ENCODE data around the gene UBXN7. TPM values are rescaled to one million over a fixed set of nuclear protein-coding genes. Genes with fewer than 3 reads are reported as not detected.

UBXN7 gene
- total and polyA plus RNA-seq, 2 of the 4 experiments (the other 2 are of a cell fraction), result 8.6 to 16.1 TPM

DNA sequence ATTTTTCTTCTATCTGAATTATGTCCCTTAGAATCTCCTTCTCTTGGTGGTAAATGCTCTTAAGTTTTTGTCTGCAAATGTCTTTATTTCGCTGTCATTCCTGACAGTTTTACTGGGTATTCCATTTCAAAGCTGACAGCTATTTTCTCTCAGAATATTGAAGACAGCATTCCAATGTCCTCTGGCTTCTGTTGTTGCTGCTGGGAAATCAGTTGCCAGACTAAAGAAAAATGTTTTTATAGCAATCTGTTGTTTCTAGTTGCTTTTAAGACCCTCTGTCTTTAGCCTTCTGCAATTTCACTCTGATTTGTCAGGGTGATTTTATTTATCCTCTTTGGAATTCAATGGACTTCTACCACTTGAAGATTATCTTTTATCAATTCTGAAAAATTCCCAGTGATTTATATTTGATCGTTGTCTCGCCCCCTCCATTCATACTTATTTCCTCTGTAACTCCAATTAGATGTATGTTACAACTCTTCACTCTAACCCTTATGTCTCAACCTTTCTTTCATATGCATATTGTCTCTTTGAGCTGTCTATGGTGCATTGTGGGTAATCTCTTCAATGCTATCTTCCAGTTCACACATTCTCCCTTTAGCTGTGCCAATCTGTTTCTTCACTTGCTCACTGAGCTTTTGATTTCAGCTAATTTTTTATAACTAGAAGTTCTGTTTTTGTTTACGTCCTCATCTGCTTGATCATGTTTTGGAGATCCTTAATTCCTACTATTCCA lies 23.5 kb downstream of the UBXN7 start:
- H3K14ac ChIP-seq (replicated peaks; ENCODE audit: low read depth, low read length), result no peak overlapping the region
- no peak overlapping the region for H2BK120ac ChIP-seq (ENCODE audit: low read depth, low read length)
- H2BK15ac ChIP-seq (ENCODE audit: low read depth, low read length), result no peak overlapping the region
- H3K36me3 ChIP-seq (ENCODE audit: control insufficient read depth, insufficient read depth, low read length), result peaks cover 5% of the 10 kb centered on the region
- H2BK20ac ChIP-seq (ENCODE audit: low read depth, low read length), result no peak overlapping the region
- no peak overlapping the region for H2AK9ac ChIP-seq (replicated peaks; ENCODE audit: low read depth, low read length, poor library complexity)
- TF ChIP-seq RCOR1 (IDR thresholded peaks at IDR 0.05; ENCODE audit: insufficient replicate concordance, low read length) (no peak), SMC3 (IDR thresholded peaks at IDR 0.05; ENCODE audit: low read depth, low read length) (no peak), RAD21 (IDR thresholded peaks at IDR 0.05; ENCODE audit: low read length) (no peak), CEBPB (IDR thresholded peaks at IDR 0.05; ENCODE audit: low read depth, low read length) (no peak), BHLHE40 (IDR thresholded peaks at IDR 0.05; ENCODE audit: low read depth, low read length) (no peak), POLR2A (IDR thresholded peaks at IDR 0.05; ENCODE audit: low read depth, low read length) (no peak), RFX5 (IDR thresholded peaks at IDR 0.05; ENCODE audit: low read depth, low read length) (no peak)
- BruUV-seq (replicated peaks), result no TSS peak
- DNase-seq (no peak), ATAC-seq (ENCODE audit: low read depth) (no peak)
- H3K9me1 ChIP-seq (ENCODE audit: insufficient read depth, low read length), result 0 out of 2 replicates have a peak, but pooled peaks cover 2% of the 10 kb centered on the region
- H3K4me3 ChIP-seq (ENCODE audit: insufficient read depth, low read depth, low read length), result no peak overlapping the region
- H2AK5ac ChIP-seq (ENCODE audit: low read depth, low read length), result no peak overlapping the region
- no peak overlapping the region for H3K4me2 ChIP-seq (ENCODE audit: low read depth, low read length)
- peaks cover 4% of the 10 kb centered on the region for H3K4me1 ChIP-seq (ENCODE audit: control insufficient read depth, insufficient read depth, low read length)
- H3K4ac ChIP-seq (ENCODE audit: low read depth, low read length), result no peak overlapping the region
- H4K5ac ChIP-seq (ENCODE audit: low read depth, low read length), result no peak overlapping the region
- POLR2A ChIA-PET (ENCODE audit: unreplicated experiment), result no interaction called here
- H3K9ac ChIP-seq (ENCODE audit: low read depth, low read length), result no peak overlapping the region
- in situ Hi-C loops (cut with MboI; ENCODE audit: low sequenced_read_pairs) (no loop called here), intact Hi-C loops (cut with micrococcal nuclease) (no loop called here), dilution Hi-C loops (cut with HindIII; ENCODE audit: low sequenced_read_pairs, unreplicated experiment) (no loop called here)
- no peak overlapping the region for H2AFZ ChIP-seq (replicated peaks; ENCODE audit: low read length, poor library complexity)
- no peak overlapping the region for H3K56ac ChIP-seq (ENCODE audit: extremely low read depth, insufficient read depth, low read length)
- H3K9me3 ChIP-seq (ENCODE audit: control insufficient read depth, insufficient read depth, low read length), result no peaks in the 10 kb centered on the region
- no peak overlapping the region for H4K91ac ChIP-seq (ENCODE audit: insufficient read depth, low read depth, low read length)
- peaks cover 12 to 61% of the 10 kb centered on the region in 2 experiments for H3K79me1 ChIP-seq (ENCODE audit: low read depth in 1 of 2, low read length in 2 of 2)
- peaks cover 33% of the 10 kb centered on the region; the same call in 1 of the 2 replicates for H4K20me1 ChIP-seq (ENCODE audit: insufficient read depth, low read length)
- CTCF ChIA-PET, result no interaction called here
- H2BK5ac ChIP-seq (ENCODE audit: low read depth, low read length, poor library complexity, severe bottlenecking), result no peak overlapping the region
- no peak overlapping the region for H4K8ac ChIP-seq (ENCODE audit: low read depth in 2 of 2, low read length in 2 of 2)
- no peak overlapping the region for H3K18ac ChIP-seq (ENCODE audit: low read depth, low read length)
- H3K27me3 ChIP-seq (ENCODE audit: control insufficient read depth, insufficient read depth, low read length), result no peaks in the 10 kb centered on the region
- no CpG with 5 or more reads among the region's 4 CpGs for WGBS, 2 experiments (ENCODE audit: extremely low coverage in 2 of 2, insufficient read length in 1 of 2)
- H3K23ac ChIP-seq (ENCODE audit: low read depth, low read length), result no peak overlapping the region
- H3K27ac ChIP-seq (ENCODE audit: insufficient read depth, low read length), result no peak overlapping the region
